D721Med (cell line): ENCODE measurements around the gene FGGY.

ENCODE experiments used
- DNase-seq: peaks from one replicate; pipeline ENCODE4 v3.0.0; 2011; ENCODE audit warnings: low spot score; ENCODE audit not compliant: insufficient read length
- FAIRE-seq: peaks from 2 replicates; lab custom pipeline; 2011; peaks lifted over from hg19 to GRCh38; lab: Jason Lieb, UNC
- TF ChIP-seq, protein P1 (sequence below): IDR thresholded peaks from 2 replicates; pipeline ENCODE4 v1.5.1; 2012; ENCODE audit warnings: mild to moderate bottlenecking, control low read depth; ENCODE audit not compliant: insufficient read depth; ENCODE audit errors: missing control alignments

The FGGY gene

DNA sequence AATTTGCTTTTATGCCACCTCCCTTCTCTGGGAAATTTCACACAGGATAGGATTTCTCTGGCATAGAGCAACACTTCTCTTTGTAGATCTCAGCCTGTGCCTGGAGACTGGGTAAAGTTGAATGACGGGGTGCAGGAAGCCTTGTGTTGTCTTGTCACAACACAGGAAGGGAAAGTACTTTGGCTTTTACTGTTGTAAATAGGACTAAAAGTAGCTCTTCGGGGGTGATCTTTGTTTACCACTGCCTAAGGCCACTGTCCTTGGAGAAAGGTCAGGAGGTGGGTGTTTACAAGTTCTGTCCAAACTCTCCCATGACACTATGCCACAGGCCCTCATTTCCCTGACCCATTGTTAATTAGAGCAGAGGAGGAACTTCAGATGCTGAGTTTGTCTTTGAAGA is 139.7 kb downstream of the FGGY start:
- DNase-seq (no peak), FAIRE-seq (no peak)
- TF ChIP-seq, protein P1, sequence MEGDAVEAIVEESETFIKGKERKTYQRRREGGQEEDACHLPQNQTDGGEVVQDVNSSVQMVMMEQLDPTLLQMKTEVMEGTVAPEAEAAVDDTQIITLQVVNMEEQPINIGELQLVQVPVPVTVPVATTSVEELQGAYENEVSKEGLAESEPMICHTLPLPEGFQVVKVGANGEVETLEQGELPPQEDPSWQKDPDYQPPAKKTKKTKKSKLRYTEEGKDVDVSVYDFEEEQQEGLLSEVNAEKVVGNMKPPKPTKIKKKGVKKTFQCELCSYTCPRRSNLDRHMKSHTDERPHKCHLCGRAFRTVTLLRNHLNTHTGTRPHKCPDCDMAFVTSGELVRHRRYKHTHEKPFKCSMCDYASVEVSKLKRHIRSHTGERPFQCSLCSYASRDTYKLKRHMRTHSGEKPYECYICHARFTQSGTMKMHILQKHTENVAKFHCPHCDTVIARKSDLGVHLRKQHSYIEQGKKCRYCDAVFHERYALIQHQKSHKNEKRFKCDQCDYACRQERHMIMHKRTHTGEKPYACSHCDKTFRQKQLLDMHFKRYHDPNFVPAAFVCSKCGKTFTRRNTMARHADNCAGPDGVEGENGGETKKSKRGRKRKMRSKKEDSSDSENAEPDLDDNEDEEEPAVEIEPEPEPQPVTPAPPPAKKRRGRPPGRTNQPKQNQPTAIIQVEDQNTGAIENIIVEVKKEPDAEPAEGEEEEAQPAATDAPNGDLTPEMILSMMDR = no peak

DNA sequence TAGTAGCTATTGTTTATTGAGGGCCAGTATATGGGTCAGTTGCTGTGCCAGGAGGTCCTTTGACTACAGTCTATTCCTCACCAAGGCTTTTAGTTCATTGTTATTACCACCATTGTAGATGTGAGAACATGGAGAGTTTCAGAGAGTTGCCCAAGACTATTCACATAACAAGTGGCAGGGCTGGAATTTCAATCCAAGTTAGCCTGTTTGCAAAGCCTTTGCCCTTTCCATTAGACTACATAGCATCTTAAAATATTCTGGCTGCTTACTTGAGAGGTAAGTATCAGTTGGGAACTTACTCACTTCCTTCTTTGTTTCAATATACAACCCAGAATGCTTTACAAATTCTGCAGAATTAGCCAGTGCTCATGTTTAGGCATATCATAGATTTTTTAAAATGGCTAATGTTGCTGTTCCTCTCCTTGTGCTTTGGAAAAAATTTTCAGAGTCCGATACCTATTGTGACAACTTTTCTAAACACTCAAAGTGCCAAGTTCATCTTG is 141.2 kb downstream of the FGGY start:
- FAIRE-seq (no peak), DNase-seq (no peak)
- TF ChIP-seq, protein P1 = no peak

DNA sequence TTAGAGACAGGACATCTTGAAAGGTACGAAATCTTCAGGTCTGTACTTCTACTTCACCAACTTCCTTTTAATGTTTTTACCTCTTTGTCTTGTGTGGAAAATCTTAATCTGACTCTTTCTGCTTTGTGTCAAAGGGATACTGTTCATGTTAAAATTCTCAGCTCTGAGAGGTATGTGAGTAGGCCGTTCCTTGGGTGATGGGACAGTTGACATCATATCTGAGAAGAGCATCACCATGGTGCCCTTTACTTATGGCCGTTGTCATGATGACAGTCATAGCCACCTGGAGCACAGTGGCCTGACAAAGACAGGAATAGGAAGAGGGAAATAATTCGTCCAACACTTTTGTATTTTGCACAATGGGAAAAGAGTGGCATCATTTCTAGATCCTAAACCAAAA is 145.6 kb downstream of the FGGY start:
- DNase-seq (no peak), FAIRE-seq (no peak)
- TF ChIP-seq, protein P1 = no peak

DNA sequence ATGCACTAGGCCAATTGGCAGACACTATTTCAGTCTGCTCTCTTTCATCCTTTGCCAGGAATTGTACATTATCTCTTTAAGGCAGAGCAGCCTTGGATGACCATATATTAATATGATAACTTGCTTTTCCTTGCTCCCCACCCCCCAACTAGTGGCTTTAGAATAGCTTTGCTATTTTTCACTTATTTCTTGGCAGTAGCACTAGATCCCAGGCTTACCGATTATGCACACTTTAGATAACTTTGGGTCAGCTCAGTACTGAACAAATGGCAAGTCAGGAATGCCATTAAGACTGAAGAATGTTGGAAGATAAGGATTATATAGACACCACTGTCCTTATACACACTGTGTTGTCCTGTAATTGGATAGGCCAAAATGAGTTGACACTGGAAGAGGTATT is 146.4 kb downstream of the FGGY start:
- no peak for DNase-seq
- no peak for FAIRE-seq
- TF ChIP-seq, protein P1 = no peak

DNA sequence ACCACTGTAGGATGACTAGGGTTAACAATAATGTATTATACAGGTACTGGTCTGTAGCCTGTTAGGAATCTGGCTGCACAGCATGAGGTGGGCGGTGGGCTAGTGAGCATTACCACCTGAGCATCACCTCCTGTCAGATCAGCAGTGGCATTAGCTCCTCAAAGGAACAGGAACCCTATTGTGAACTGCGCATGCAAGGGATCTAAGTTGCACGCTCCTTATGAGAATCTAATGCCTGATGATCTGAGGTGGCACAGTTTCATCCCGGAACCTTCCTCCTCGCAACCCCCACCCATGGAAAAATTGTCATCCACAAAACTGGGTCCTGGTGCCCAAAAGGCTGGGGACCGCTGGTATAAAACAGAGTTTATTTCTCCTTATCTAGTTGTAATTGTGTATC is 147.6 kb downstream of the FGGY start:
- DNase-seq = no peak
- TF ChIP-seq, protein P1 = no peak
- FAIRE-seq = no peak

DNA sequence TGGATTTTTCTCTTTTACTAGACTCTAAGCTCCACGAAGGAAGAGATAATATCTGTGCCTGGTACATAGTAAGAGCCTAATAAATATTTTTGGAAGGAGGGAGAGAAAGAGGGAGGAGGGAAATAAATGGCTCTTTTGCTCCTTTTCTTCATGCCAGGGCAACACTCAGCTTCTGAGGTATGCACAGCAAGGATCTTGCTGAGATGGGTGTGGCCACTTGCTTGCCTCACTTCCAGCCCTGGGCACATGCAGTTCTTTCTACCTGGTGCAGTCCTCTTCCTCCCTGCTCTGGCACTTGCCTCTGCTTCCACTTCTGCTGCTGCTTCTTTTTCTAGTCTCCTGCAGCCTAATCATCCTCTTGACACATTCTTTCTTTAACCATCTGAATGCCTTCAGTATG is 148.1 kb downstream of the FGGY start:
- DNase-seq (no peak), FAIRE-seq (no peak)
- TF ChIP-seq, protein P1 = no peak

DNA sequence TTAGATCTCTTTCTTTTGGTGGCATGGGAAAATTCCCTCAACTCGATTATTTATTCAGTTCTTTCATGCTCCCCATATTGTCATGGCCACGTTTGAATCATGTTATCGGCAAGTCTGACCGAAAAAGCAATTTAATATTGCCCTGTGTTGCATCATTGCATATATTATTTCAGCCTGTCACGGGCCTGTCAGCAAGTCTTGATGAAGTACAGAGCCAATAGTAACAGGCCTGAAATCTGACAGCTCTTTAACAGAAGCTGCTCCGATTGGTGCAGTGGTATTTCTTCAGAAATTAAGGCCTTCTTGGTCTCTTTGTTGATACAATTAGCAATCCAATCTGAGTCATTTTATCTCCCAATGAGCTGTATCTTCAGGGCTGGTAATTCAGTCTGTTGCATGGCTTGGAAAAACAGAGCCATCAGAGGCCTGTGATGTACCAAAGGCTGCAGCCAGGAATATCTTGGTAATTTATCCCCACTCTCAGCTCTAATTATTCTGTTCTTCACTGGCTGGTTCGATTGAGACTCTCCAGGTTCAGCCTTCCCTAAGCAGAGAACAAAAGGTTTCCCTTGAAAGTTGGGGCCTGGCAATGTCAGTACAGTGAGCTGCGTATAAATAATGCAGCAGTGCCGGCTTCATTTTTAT is 149.5 kb downstream of the FGGY start:
- DNase-seq (no peak), FAIRE-seq (no peak)
- TF ChIP-seq, protein P1 = no peak
